Measurements from ENCODE around the gene BMP2K.
"Not testable (repeated sequence)": the region's sequence is repeated elsewhere in the genome, so short reads cannot be mapped to it uniquely, and the experiment has no call there.

BMP2K gene

DNA sequence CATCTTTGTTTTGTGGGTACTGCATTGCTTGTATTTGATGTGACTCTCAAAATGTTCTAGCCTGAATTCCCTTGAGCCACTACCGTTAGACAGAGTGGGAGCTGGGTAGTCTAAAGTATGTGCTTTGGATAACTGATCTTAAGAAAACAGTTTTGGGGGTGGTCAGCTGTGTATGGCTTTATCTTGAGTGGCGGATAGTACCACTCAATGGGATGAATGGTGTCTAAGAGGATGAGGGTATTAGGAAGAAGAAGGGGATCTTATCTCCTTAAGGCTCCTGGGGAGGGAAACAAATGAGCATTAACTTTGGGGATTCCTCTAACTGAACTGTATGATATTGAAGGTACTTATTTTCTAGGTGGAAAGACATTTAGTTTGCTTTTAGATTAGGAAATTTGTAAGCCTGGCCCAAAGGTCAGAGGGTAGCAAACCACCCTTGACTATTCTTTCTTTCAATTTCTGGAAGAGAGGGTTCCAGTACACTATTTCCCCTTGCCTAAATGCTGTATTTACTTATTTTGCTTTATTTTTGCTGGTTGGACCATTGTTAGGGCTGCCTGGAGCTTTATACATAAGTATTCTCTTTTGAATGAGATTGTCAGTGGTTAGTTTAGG is 11.3 kb downstream of the BMP2K start:
- DNase-seq (ENCODE audit: low read depth in 3 of 3, low spot score in 1 of 3) = no peak

GRCh38 chr4:78788007-78788889 is 12.1 kb downstream of the BMP2K start:
- no peak for DNase-seq (ENCODE audit: low read depth in 3 of 3, low spot score in 1 of 3)

- DNase-seq (ENCODE audit: low read depth in 3 of 3, low spot score in 1 of 3) = not testable (repeated sequence)
These were observed 19.7 kb downstream of the BMP2K start for GRCh38 chr4:78795594-78796416.

DNA sequence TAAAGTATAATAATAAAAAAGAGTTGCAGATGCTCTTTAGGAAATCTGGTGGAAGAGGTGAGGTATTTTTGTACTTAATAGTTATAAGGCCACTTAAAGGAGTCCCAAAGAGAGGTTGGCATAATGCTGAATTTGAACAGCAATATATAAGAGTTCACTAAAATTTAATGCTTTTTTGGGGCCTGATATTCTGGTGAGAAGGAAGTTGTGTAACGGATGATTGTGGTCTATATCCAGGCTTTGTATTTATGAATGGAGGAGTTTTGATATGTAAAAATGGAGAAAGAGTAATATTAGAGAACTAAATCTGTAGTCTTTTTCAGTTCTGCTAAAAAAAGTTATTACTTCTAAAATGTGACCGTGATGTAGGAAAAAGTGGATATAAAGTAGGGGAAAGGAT is 20.4 kb downstream of the BMP2K start:
- DNase-seq (ENCODE audit: low read depth in 3 of 3, low spot score in 1 of 3) = no peak

DNA sequence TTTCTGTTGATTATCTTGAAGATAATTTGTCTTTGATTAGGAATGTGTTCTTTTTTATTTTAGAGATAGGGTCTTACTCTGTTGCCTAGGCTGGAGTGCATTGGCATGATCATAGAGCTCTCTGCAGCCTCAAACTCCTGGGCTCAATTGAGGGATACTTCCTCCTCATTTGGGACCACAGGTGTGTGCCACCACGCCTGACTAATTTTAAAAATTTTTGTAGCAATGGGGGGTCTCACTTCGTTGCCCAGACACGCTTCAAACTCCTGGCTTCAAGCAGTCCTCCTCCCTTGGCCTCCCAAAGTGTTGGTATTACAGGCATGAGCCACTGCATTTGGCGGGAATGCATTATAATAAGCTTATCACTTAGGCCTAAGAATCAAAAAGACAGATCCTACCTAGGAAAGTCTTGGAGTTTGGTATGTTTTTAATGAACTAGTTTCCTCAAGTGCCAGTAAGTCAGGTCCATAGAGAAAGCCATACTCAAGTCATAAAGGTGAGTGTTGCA is 21.7 kb downstream of the BMP2K start:
- no peak for DNase-seq (ENCODE audit: low read depth in 3 of 3, low spot score in 1 of 3)

DNA sequence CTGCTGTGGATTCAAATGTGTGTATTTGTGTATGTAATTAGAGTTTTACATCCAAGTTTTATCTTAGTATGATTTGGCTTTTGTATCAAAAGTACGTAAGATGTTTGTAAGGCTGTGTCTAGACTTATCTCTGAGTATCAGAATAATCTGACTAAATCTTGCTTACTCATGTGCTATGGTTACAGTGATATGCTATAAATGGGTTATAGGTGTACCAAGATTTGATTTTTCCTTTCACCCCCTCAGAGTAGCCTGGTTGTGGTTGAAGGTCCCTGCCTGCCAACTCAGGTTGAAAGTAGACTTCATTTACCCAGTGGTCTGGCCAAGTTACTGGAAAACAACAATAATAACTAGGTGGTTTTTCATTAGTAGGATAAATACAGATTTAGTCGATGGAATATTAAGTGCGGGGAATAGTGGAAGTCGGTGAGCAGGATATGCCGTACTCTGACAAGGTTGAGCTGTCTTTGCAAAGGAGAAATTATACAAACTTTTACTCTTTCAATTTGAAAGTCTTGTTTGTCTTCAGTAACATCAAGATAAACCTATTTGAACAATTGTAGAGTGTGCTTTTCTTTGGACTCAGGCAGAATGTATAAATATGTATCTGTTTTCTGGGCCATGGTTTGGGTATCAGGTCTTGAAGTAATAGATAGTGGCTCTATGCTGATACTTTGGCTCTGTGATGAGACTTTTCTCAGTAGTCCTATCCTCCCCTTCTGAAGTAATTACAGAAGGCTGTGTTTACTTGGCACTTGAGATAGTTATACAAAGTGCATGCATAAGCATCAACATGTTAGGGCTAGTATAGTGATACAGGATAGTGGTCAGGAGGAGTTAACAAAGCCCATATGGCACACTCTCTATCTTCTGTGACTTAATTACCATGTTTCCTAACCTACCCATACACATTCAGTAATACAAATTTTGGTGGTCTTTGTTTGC is 23.7 kb downstream of the BMP2K start:
- no peak for DNase-seq (ENCODE audit: low read depth in 3 of 3, low spot score in 1 of 3)

GRCh38 chr4:78800965-78801364 is 24.8 kb downstream of the BMP2K start:
- DNase-seq (ENCODE audit: low read depth in 3 of 3, low spot score in 1 of 3) = no peak

GRCh38 chr4:78803983-78804382 is 27.8 kb downstream of the BMP2K start:
- no peak for DNase-seq (ENCODE audit: low read depth in 3 of 3, low spot score in 1 of 3)

DNA sequence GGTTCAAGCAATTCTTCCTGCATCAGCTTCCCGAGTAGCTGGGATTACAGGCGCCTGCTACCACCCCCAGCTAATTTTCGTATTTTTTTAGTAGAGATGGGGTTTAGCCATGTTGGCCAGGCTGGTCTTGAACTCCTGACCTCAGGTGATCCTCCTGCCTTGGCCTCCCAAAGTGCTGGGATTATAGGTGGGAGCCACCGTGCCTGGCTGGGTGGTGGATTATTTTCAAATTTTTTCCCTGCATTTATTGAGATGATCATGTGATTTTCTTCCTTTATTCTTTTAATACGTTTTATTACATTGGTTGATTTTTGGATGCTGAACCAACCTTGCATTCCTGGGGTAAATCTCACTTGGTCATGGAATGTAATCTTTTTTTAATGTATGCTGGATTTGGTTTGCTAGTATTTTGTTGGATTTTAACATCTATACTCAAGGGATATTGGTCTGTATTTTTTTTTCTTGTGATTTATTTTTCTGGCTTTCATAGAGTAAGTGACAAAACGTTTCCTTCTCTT is 30.9 kb downstream of the BMP2K start:
- no peak for DNase-seq (ENCODE audit: low read depth in 3 of 3, low spot score in 1 of 3)

DNA sequence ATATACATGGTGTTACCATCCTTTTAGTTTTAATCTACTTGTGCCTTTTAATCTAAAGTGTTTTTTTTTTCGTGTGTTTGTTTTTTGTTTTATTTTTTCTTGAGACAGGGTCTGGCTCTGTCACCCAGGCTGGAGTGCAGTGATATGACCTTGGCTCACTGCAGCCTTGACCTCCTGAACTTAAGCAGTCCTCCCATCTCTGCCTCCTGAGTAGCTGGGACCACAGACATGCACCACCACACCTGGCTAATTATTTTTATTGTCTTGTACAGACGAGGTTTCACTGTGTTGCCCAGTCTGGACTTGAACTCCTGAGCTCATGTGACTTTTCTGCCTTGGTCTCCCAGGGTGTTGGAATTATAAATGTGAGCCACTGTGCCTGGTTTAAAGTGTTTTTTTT is 33.1 kb downstream of the BMP2K start:
- no peak for DNase-seq (ENCODE audit: low read depth in 3 of 3, low spot score in 1 of 3)

DNA sequence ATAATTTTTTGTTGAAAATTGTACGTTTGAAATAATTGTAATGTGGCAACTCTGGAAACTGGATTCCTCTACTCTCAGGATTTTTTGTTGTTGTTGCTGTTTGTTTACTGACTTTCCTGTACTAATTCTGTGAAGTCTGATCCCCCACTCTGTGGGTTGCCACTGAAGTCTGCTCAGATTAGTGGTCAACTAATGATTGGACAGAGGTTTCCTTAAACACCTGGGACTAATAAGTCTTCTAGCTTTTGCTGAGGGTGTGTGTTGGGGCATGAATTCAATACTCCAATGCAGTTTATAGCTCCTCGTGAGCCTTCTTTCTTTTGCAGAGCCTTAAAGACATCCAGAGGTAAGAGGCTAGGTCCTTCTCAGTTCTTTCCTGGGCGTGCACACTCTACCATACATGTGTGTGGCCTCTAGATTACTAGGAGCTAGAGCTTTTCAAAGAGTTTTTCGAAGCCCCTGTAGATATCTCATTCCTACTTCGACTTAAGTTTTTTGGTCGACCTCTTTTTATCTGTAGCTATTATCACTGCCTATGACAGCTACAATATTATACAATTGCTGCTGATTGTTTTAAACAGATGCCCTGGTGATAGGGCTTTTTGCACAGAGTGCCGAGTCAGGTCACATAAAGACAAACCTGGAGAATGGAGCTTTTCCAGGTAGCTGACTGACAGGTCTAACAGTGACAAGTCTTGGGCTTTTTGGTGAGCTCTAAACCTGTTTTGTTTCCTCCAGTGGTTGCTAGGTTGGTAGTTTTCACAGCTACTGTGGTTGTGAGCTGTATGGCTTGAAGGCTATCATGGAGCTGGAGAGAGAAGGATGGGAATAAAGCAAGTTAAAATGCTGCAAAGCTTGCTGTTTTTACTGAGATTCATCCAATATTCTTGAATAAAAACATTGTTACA is 34.0 kb downstream of the BMP2K start:
- DNase-seq (ENCODE audit: low read depth in 3 of 3, low spot score in 1 of 3) = no peak

GRCh38 chr4:78811034-78811433 is 34.9 kb downstream of the BMP2K start:
- no peak for DNase-seq (ENCODE audit: low read depth in 3 of 3, low spot score in 1 of 3)

- no peak for DNase-seq (ENCODE audit: low read depth in 3 of 3, low spot score in 1 of 3)
These were observed 42.5 kb downstream of the BMP2K start for GRCh38 chr4:78818530-78819079.

DNA sequence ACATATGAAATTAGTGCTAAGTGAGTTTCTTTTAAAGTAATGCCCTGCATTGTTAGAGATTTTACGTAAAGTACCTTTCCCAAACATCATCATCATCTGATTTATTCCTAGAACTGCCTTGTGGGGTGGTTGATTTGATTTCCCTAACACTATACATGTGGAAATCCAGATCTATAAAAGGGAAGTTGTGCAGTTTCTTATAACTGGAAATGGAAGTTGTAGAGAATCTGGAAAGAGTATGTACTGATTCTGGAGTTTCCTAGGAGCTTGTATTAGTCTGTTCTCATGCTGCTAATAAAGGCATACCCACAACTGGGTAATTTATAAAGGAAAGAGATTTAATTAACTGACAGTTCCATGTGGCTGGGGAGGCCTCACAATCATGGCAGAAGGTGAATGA is 47.9 kb downstream of the BMP2K start:
- no peak for DNase-seq (ENCODE audit: low read depth in 3 of 3, low spot score in 1 of 3)

GRCh38 chr4:78827191-78827590 is 51.0 kb downstream of the BMP2K start:
- DNase-seq (ENCODE audit: low read depth in 3 of 3, low spot score in 1 of 3) = no peak

DNA sequence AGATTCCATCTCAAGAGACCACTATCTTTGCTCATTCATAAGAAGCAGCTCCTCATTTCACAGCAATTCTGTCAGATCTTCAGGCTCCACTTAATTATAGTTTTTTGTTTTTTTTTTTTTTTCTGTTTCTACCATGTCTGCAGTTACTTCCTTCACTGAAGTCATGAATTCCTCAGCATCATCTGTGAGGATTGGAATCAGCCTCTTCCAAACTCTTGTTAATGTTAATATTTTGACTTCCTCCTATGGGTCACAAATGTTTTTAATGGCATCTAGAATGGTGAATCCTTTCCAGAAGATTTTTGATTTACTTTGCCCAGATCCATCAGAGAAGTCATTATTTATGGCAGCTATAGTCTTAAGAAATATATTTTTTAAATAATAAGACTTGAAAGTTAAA is 53.1 kb downstream of the BMP2K start:
- DNase-seq (ENCODE audit: low read depth in 3 of 3, low spot score in 1 of 3) = no peak

- DNase-seq (ENCODE audit: low read depth in 3 of 3, low spot score in 1 of 3) = not testable (repeated sequence)
These were observed 63.5 kb downstream of the BMP2K start for GRCh38 chr4:78839676-78840075.

GRCh38 chr4:78840286-78840685 is 64.1 kb downstream of the BMP2K start:
- not testable (repeated sequence) for DNase-seq (ENCODE audit: low read depth in 3 of 3, low spot score in 1 of 3)

DNA sequence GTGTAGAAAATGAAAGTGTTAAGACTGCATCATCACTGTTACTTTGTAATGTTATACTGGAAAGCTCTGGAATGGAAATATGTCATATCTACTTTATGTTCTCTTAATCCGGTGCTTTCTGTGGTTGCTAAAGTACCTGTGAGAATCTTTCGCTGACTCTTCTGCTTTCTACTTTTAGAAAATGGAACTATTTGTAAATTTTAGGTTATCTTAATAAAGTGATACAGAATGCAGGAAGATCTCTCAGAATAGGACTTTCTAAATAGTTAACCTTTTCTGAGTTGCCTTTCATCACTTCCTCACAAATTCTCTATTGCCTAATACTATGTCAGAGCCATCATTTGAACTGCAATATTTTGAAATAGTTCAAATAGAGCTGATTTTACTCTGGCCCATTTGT is 69.3 kb downstream of the BMP2K start:
- no peak for DNase-seq (ENCODE audit: low read depth in 3 of 3, low spot score in 1 of 3)

Data from stimulated activated CD4-positive, alpha-beta T cell treated with anti-CD3 and anti-CD28 coated beads, TNF-alpha, amount 100 ng/mL, for 1 hour (primary cell).